ENCODE data around the gene CNN3.

CNN3 gene

GRCh38 chr1:94922761-94923331 lies 4.1 kb downstream of the CNN3 start:
- no peak for DNase-seq (ENCODE audit: low read depth)

GRCh38 chr1:94921977-94922376 lies 4.9 kb downstream of the CNN3 start:
- no peak for DNase-seq (ENCODE audit: low read depth)

GRCh38 chr1:94920061-94920460 lies 6.8 kb downstream of the CNN3 start:
- no peak for DNase-seq (ENCODE audit: low read depth)

GRCh38 chr1:94919241-94920030 lies 7.5 kb downstream of the CNN3 start:
- no peak for DNase-seq (ENCODE audit: low read depth)

GRCh38 chr1:94917251-94917650 lies 9.7 kb downstream of the CNN3 start:
- DNase-seq (ENCODE audit: low read depth): no peak

GRCh38 chr1:94912263-94913184 lies 14.4 kb downstream of the CNN3 start:
- no peak for DNase-seq (ENCODE audit: low read depth)

GRCh38 chr1:94909486-94909885 lies 17.4 kb downstream of the CNN3 start:
- no peak for DNase-seq (ENCODE audit: low read depth)

GRCh38 chr1:94908965-94909364 lies 17.9 kb downstream of the CNN3 start:
- no peak for DNase-seq (ENCODE audit: low read depth)

GRCh38 chr1:94908190-94908589 lies 18.7 kb downstream of the CNN3 start:
- no peak for DNase-seq (ENCODE audit: low read depth)

GRCh38 chr1:94907136-94907535 lies 19.8 kb downstream of the CNN3 start:
- DNase-seq (ENCODE audit: low read depth): no peak

GRCh38 chr1:94906382-94906781 lies 20.5 kb downstream of the CNN3 start:
- DNase-seq (ENCODE audit: low read depth): no peak

GRCh38 chr1:94905207-94905606 lies 21.7 kb downstream of the CNN3 start:
- no peak for DNase-seq (ENCODE audit: low read depth)

- DNase-seq (ENCODE audit: low read depth): no peak
These were observed 23.5 kb downstream of the CNN3 start for GRCh38 chr1:94903280-94904009.

GRCh38 chr1:94901841-94902240 lies 25.1 kb downstream of the CNN3 start:
- DNase-seq (ENCODE audit: low read depth): no peak

- DNase-seq (ENCODE audit: low read depth): no peak
These were observed 27.2 kb downstream of the CNN3 start for GRCh38 chr1:94899756-94900155.

GRCh38 chr1:94898491-94899385 lies 28.2 kb downstream of the CNN3 start:
- DNase-seq (ENCODE audit: low read depth): no peak

GRCh38 chr1:94895518-94895917 lies 31.4 kb downstream of the CNN3 start:
- no peak for DNase-seq (ENCODE audit: low read depth)

GRCh38 chr1:94894630-94895029 lies 32.3 kb downstream of the CNN3 start:
- no peak for DNase-seq (ENCODE audit: low read depth)

GRCh38 chr1:94892604-94893254 lies 34.2 kb downstream of the CNN3 start:
- no peak for DNase-seq (ENCODE audit: low read depth)

- DNase-seq (ENCODE audit: low read depth): no peak
These were observed 38.7 kb downstream of the CNN3 start for GRCh38 chr1:94888201-94888600.
